NCI-H774 (cell line): Measurements from ENCODE around the gene RPS6KC1.
"Not testable (repeated sequence)": the region's sequence is repeated elsewhere in the genome, so short reads cannot be mapped to it uniquely, and the experiment has no call there.

Experiments used
- DNase-seq: peaks from one replicate; lab custom pipeline; 2025; lab: John Stamatoyannopoulos, UW

Gene RPS6KC1

GRCh38 chr1:213054733-213055591 lies 3.9 kb downstream of the RPS6KC1 start:
- no peak for DNase-seq

GRCh38 chr1:213055767-213056166 lies 4.7 kb downstream of the RPS6KC1 start:
- no peak for DNase-seq

DNA sequence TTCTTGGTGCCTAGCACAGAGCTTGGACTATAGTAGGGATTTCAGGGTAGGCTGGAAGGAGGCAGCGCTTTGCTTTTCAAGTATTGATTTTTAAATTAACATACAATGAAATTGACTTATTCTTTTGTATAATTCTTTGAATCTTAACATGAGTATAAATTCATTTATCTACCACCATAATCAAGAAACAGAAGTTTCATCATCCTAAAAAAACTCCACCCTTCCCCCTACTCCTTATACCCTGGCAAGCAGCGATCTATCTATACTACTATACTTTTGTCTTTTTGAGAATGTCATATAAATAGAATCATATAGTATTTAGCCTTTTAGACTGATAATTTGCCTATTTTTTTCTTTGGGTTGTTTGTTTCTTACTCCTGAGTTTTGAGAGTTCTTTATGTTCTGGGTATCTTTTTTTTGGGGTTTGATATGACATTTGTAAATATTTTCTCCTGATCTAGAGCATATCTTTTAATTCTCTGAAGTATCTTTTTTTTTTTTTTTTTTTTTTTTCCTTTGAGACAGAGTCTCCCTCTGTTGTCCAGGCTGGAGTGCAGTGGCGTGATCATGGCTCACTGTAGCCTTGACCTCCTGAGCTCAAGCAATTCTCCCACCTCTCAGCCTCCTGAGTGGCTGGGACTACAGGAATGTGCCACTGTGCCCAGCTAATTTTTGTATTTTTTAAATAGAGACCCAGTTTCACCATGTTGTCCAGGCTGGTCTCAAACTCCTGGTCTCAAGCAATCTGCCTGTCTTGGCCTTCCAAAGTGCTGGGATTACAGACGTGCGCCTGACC lies 6.4 kb downstream of the RPS6KC1 start:
- no peak for DNase-seq

GRCh38 chr1:213060836-213061235 lies 9.8 kb downstream of the RPS6KC1 start:
- peak; percentile 64 for DNase-seq

GRCh38 chr1:213061263-213061662 lies 10.2 kb downstream of the RPS6KC1 start:
- DNase-seq, result peak; percentile 26

DNA sequence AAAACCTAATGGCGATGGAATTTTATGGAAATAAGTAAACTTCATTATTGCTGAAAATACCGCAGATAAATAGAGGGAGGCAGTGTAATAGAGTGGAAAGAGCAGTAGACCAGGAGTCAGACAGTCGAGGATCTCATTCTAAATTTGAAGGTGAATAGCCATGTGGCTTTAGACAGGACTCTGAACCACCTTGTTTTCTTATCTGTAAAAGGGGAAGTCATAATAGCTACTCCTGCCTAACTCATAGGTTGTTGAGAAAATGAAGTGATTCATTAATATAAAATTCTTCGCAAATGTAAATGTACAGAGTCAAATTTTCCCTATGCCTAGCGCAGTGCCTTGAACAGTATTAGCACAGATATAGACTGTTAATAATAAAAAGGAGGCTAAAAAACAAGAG lies 14.8 kb downstream of the RPS6KC1 start:
- no peak for DNase-seq

GRCh38 chr1:213066363-213066762 lies 15.3 kb downstream of the RPS6KC1 start:
- DNase-seq, result no peak

DNA sequence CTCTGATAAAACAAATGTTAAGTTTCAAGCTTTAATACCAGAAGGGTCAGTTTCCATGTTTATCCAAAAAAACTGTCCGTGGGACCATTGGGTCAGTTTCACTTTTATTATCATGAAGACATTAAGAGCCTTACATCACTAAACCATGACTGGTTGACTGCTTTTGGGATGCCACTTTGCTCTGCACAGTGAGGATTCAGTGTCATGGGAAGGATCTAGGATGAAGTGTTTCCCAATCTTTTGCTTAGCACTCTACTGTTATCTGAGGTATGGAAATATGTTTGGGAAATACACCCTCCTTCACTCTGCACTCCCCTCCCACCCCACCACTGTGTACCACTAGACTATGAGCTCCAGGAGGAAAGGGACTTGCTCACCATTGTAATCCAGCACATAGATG lies 16.3 kb downstream of the RPS6KC1 start:
- no peak for DNase-seq

- peak; percentile 63 for DNase-seq
Observed at GRCh38 chr1:213070406-213070805, 19.4 kb downstream of the RPS6KC1 start.

DNA sequence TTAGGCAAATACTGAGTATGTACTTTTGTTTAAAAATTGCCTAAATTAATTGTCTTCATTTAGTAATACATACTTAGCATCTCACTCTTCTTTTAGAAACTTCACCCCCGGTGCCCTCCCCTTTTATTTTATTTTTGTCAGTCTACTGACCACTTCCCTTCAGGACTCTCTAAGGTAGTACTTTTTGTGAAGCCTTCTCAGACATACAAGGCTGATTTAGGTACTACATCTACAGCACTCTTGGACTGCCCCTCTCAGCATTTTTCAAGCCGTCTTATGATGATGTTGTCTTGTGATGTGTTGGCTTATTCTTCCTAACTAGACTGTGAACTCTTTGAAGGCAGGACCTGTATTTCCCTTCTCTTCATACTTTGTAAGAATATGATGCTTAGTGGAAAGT lies 24.7 kb downstream of the RPS6KC1 start:
- no peak for DNase-seq

DNA sequence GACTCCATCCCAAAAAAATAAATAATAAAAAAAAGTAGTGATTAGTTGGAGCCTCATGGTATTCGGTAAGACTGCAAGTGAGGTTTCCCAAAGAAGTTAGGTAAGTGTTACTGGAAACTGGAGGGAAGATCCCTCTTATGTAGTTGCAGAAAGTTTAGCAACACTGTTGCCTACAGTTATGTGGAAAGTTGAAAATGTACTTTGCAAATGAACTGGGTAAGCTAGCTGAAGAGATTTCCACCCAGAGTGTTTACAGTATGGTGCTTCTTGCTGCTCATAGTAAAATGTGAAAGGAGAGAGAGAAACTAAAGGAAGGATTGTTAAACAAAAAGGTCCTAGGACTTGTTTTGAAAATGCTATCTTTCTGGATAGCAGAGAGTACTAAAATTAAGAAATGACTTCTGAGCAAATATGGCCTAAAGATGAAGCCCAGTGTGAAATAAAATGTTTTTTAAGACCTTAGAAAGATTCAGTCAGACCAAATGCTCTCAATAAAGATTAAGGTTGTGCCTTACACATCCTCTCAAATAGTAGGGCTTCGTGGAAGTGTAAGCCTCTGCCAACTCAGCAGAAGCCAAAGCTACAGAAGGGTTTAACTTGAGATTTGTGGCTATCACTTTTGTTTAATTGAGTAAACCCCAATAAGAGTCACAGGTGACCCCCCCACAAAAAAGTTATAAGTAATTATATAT lies 31.5 kb downstream of the RPS6KC1 start:
- DNase-seq, result no peak

DNA sequence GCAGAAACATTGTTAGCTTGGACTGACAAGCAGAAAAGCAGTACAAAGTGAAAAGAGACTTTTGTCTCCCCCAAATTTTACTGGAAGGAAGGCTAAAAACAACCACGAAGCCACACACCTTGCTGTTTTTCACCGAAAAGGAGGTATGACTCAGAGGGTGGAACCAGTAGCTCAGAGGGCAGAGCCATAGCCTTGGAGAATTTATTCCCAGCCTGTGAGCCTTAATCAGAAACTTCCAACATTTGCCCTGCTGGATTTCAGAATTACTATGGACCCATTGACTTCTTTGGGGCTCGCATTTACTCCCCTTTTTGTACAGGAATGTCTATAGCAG lies 32.0 kb downstream of the RPS6KC1 start:
- no peak for DNase-seq

- DNase-seq, result no peak
Observed at GRCh38 chr1:213087911-213088310, 36.9 kb downstream of the RPS6KC1 start.

- DNase-seq, result no peak
Observed at GRCh38 chr1:213089924-213090677, 39.1 kb downstream of the RPS6KC1 start.

DNA sequence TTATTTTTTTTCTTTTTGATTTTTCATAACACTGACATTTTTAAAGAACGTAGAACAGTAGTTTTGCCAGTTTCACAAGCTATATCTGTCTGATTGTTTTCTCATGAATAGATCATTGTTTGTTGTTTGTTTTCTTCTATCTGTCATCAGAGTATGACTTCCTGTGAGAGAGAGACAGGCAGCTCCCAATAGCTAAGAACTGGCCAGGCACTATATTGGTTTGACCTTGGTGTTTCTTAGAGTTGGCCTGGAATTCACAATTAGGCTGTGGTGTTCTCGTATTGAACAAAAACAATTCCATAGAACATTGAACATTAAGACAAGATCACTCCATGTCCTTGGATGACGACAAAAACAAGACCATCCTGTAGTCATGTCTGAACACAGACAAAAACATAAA lies 43.4 kb downstream of the RPS6KC1 start:
- DNase-seq, result no peak

DNA sequence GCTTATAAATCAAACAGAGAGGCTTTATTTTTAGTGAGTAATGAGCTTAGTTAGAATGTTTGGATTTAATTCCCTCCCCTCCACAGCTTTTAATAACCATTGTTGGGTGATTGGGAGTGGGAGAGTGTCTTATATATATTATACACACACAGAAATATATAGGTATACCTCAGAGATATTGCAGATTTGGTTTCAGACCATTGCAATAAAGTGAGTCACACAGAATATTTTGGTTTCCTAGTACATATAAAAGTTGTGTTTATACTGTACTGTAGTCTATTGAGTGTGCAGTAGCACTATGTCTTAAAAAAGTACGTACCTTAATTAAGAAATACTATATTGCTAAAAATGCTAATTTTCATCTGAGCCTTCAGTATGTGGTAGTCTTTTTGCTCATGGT lies 44.4 kb downstream of the RPS6KC1 start:
- no peak for DNase-seq

DNA sequence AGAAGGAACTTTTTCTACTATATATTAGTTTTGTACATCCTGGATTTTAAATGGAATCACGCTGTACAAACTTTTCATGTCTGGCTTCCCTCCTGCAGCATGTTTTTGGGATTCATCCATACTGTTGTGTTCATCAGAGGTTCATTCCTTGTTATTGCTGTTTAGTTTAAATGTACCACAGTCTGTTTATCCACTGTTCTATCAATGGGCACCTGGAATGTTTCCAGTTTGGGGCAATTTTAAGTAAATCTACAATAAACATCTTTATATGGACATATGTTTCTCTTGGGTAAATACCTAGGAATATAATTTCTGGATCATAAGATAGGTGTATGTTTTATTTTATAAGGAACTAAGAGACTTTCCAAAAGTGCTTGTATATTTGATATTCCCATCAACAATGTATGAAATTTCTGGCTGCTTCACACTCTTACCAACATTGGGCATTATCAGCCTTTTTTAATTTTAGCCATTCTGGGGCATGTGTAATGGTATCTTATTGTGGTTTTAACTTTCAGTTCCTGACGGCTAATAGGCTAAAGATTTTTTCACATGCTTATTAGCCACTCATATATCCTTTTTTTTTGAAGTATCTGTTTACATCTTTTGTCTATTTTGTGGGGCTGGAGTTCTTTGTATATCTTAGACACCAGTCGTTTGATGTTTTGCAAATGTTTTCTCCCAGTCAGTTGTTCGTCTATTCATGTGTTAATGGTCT lies 48.8 kb downstream of the RPS6KC1 start:
- DNase-seq, result no peak

GRCh38 chr1:213100565-213100964 lies 49.5 kb downstream of the RPS6KC1 start:
- DNase-seq, result not testable (repeated sequence)

GRCh38 chr1:213103377-213104306 lies 52.6 kb downstream of the RPS6KC1 start:
- DNase-seq, result no peak

GRCh38 chr1:213104604-213105003 lies 53.6 kb downstream of the RPS6KC1 start:
- DNase-seq, result no peak
